ENCODE measurements around the gene ANKRD52.

The ANKRD52 gene

DNA sequence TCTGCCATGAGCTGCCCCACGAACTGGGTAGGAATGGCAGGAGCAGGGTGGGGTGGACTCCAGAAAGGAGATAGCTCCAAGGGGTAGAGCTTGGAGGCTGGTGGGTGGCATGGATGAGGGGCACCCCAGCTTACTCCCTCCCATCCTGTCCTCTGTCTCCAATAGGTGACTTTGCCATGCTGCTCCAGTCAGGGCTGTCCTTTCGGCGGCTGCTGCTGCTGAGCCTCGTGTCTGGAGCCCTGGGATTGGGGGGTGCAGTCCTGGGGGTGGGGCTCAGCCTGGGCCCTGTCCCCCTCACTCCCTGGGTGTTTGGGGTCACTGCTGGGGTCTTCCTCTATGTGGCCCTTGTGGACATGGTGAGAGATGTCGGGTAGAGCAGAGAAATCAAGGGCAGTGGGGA, 21.2 kb downstream of the ANKRD52 start:
- DNase-seq: no peak

DNA sequence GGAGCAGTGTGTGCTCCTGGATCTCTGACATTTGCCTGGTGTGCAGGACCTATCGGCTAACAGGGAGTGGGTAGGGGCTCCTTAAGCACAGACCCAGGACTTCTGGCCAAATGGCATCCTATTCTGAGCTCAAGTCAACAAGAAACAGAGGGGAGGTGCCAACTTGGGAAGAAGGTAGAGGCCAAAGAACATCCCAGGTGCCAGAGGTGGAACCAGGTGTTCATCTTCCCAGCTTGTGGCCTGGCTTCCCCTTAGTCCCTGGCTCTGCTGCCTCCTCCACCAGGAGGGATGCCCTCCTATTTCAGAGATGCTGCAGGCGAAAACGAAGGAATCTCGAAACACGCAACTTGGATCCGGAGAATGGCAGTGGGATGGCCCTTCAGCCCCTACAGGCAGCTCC, 22.1 kb downstream of the ANKRD52 start:
- DNase-seq: no peak

DNA sequence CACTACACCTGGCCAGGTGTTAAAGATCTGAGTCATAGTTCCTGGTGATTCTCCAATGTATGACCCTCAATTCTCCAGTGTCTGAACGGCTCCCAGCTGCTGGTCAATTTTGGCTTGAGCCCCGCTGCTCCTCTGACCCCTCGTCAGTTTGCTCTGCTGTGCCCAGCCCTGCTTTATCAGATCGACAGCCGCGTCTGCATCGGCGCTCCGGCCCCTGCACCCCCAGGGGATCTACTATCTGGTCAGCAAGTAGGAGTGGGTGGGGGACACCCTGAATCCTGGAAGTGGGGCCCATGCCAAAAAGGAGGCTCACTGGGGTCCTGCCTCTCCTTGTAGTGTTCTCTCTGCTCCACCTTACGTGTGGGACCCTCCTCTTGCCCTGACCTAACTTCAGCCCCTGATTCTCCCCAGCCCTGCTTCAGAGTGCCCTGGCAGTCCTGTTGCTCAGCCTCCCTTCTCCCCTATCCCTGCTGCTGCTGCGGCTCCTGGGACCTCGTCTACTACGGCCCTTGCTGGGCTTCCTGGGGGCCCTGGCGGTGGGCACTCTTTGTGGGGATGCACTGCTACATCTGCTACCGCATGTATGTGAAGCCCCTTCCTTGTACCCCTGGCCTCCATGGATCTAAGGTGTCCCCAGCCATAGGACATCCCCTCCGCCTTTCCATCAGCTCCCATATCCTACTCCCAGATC, 23.3 kb downstream of the ANKRD52 start:
- DNase-seq: no peak

DNA sequence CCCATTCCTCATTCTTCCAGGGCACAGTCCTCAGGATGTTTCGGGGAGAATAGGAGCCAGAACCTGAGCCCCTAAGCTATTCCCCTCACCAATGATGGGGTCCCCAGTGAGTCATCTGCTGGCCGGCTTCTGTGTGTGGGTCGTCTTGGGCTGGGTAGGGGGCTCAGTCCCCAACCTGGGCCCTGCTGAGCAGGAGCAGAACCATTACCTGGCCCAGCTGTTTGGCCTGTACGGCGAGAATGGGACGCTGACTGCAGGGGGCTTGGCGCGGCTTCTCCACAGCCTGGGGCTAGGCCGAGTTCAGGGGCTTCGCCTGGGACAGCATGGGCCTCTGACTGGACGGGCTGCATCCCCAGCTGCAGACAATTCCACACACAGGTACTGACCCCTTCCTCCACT, 27.0 kb downstream of the ANKRD52 start:
- no peak for DNase-seq

DNA sequence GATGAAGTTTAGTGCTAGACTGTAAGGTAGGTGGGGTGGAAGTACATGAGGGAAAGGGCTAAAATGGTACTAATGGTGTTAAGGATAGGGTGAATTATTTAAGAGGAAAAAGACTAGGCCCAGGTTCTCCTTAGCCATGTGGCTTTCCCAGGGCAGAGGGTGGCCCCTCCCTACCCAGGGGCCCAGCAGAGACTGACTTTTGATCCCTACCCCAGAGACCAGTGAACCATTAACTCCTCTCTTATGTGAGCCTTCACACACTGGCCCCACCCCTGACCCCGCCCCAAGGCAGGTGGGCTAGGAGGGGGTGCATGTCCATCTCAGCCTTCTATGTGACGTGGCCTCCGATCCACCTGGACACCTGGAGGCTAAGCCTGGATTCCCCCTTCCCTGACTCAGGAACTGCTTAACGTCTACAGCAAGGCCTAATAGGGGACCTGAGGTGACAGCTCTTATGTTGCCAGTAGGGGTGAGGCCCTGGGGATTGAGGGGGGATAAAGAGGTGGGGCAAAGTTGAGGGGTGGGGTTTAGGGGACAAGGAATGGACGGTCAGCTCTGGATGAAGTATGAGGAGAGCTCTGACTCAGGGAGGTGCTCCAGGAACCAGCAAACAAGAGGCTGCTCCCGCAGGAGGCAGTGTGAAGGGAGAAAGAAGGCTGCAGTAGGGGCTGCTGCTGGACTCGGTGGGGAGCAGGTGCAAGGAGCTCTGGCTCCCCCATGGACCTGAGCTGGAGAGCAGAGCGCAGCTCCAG, 27.6 kb downstream of the ANKRD52 start:
- DNase-seq: no peak

DNA sequence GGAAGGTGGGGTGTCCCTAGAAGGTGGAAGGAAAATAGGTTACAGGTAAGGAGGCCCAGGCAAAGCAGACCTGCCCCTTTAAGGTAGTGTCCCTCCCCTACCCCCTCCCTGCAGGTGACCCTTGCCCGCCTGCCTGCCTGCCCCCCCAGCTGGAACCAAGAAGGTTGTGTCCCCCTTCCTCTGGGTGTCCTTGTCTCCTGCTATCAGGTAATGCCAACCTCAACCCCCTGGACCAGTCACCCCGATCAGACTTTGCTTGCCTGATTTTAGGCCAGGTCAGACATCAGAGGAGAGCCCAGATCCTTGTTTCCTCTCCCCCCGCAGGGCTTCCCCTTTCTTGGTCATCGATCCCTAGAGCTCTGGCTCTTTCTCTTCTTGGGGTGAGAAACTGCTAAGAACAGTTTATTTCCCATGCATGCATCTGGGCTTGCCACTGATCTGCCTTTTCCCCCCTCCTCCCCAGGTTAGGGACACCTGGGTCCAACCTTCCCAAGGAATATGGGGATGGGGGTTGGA, 28.2 kb downstream of the ANKRD52 start, which contains the start of gene SLC39A5:
Gene SLC39A5 (plus strand): TSS at position 136 of the 516 bp plus-strand sequence. CDS start 1,224 bp downstream, outside the sequence.
- DNase-seq: no peak

DNA sequence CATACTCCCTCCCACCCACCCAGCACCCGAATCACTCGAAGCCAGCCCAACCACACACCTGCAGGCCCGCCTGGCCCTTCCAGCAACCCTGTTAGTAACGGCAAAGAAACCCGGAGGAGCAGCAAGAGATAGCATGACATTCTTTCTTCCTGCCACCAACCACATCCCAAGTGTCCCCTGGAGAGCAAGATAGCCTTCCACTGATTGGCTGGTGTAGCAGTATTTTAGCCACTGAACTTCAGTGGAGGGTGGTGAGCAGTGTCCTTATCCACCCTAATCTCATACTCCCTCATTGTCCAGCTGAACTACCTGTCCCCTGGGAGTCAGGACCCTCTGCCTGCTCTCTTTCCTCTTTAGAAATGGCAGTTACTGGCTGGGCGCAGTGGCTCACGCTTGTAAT, 29.1 kb downstream of the ANKRD52 start:
- DNase-seq: no peak

DNA sequence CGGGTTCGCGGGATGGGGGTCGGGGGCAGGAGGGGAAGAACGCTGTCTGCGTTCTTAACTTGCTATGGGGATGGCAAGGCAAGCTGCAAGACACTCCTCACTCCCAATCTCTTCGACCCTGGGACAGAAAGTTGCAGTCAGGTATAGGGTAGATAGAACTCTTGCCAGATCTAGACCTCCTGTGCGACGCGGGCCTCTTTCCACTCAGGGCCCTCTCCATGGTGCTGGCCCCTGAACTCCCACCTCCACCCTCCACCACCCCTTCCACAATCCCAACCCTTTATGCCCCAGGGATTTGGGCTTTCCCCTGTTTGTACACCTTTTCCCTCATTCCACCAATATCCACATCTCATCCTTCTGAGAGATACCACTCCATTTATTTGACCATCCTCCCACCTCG, 33.2 kb downstream of the ANKRD52 start:
- no peak for DNase-seq

DNA sequence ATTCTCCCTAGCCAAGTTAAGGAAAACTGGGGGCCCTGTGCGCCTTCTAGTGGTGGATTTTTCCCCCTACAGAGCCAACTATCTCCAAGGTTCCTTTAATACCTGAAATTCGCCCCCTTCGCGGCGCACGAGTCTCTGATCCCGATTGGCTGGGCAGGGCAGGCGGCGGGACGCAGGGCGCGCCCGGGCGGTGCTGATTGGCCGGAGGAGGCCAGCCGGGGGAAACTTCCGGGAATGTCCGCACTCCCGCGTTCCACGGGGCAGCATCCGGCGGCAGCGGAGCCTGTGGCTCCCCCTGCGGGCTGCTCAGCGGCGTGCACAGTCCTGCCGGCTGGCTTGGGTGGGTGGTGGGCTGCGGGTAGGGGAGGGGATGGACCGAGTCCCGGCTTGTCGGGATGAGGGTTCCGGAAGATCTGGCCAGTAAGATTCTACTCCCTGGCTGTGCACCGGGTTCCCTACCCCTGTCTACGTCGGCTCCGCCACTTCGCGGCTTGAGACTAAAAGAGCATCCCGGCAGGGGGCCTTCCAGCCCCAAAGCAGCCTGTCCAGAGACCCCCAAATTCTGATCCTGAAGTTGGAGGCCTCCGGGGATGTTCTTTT, 34.0 kb downstream of the ANKRD52 start, which contains the start of gene NABP2:
Gene NABP2 (plus strand): TSS at position 241 of the 600 bp plus-strand sequence. CDS start 515 bp downstream, outside the sequence.
- peak; percentile 99 for DNase-seq

DNA sequence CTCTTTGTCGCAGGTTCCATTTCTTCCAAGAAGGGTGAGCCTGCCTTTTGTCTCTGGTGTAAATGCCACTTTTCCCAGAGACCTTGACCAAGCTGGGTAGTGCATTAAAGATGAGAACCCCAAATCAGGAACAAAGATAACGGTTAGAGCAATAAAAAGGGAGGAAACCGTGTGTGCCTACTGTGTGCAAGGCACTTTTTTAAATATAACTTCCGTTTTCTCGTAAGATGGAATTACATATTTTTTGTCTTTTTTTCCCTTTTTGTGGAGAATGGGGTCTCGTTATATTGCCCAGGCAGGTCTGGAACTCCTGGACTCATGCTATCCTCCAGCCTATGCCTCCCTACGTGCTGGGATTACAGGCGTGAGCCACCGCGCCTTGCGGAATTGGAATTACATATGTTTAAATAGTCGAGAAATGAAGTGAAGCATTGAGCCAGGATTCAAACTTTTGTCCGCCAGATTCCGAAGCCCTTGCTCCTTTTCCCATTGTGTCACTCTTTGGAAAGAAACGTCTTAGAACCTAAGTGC, 34.5 kb downstream of the ANKRD52 start:
- DNase-seq: no peak

DNA sequence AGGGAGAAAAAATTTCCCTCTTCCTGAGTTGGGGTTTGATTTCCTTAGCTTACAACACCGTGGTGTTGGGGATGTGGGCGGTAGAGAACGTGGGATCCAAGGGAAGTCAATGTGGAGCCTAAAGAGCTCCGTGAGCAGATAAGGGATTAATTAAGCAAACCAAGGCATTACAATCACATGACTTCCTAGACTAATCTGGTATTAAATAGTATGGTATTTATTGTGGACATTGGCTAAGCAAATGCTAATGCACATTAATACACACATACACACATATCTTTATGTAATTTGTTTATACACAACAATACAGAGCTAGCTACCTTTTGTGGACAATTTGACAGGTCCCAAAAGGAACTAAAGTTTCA, 35.7 kb downstream of the ANKRD52 start:
- no peak for DNase-seq

DNA sequence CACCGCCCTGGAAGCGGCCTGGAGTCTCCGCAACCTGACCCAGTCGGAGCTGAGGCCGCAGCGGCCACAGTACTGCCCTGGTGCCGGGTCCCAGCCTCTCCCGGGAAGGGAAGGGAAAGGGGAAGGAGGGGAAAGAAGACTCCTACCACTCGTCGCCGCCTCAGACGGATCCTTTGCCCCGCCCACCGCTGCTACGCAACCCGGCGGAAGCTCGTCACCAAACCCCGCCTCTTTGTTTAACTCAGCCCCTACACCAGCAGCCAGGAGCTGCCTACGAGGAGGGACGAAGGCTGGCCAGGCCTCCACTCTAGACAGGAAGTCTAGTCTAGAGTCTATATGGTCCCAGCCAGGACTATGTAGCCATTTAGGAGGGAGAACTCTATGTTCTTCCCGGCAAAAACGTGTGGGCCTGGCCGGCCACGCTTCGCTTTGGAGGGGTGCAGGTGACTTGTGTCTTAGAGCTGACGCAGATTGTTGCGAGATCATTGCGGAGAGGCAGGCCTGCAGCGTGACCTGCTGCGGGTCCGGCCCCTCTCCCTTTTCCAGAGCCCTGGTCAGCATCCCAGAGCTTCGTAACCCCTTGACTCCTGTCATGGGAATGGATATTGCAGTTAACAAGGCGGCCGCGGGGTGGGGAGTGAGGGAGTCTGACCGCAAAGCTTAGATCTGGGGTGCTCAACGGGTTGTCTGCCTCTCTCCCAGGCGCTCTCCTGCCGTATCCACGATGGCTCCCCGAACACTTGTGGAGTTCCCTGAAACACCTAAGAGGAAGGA, 36.2 kb downstream of the ANKRD52 start, which contains the start of gene RNF41:
Gene RNF41 (minus strand): TSS at position 166 of the 774 bp plus-strand sequence. CDS start 7,875 bp downstream, outside the sequence.
- peak; percentile 98 for DNase-seq

DNA sequence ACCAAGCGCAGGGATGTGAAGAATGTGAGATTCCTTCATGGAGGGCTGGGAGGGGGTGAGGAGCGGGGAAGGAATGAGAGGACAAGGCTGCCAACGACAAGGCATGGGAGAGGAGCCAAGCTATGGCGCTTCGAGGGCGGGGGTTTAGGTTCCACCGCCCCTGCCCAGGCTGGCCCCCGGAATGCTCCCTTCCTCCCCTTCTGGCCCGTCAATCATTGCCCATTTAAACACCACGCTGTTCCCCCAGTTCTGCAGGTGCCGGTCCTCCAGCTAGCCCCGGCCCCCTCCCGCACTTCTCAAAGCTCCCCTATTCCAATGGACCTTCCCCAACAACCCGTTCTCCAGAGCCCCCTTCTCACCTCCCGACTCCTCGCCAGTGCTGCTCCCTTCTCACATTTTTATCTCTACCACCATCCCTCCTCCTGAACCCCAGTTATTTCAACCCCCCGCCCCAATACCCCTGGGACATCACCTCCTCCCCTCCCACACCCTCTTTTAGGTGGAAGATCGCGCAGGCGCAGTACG, 36.9 kb downstream of the ANKRD52 start:
- DNase-seq: peak; percentile 58

DNA sequence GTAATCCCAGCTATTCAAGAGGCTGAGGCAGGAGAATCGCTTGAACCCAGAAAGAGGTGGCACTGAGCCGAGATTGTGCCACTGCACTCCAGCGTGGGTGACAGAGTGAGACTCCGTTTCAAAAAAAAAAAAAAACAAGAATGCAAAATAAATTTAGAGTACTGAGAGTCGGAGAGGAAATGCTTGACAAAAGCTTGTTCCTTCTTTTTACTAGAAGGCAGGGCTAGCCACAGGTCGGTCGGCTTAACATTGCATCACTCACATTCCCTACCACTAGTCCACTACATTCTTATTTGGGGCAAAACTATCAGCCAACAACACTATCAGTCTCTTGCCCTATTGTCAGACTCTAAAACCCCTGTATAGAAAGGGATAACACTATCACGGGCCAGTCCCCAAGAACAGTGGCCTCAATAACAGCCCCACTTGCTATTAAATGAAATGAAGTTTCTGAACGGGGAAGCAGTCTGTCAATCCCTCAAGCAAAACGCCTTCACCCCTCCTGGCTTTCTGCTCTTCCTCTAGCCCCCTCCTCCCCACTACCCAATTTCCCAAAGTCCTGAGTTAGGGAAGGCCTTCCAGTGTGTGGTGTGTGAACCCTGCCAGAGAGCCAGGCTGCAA, 37.5 kb downstream of the ANKRD52 start:
- DNase-seq: peak; percentile 81

DNA sequence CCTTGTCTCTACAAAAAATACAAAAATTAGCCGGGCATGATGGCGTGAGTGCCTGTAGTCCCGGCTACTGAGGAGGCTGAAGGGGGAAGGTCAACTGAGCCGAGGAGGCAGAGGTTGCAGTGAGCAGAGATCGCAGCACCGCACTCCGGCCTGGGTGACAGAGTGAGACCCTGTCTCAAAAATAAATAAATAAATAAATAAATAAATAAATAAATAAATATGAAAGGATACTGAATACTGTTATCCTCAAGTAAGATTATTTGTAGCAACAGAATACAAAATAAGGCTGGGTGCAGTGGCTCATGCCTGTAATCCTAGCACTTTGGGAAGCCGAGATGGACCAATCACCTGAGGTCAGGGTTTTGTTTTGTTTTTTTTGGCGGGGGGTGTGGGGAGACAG, 38.3 kb downstream of the ANKRD52 start:
- no peak for DNase-seq

DNA sequence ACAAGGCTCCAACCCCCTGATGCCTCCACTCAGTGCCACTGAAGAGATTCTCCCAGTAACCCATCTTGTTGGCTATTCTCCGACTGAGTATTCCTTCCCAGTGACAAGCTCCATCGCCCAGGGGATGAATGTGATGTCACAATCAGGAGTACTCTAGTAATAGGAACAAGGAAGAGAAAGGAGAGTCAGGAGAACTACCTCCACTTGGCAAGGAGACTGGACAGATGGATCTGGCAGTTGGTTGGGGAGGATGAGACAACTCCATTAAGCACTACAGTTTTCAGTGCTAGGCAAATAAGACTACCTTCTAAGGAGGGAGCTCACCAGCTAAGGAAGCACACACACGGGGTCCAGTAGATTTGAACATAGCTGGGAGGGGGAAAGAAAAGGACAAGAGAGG, 41.7 kb downstream of the ANKRD52 start:
- DNase-seq: no peak

DNA sequence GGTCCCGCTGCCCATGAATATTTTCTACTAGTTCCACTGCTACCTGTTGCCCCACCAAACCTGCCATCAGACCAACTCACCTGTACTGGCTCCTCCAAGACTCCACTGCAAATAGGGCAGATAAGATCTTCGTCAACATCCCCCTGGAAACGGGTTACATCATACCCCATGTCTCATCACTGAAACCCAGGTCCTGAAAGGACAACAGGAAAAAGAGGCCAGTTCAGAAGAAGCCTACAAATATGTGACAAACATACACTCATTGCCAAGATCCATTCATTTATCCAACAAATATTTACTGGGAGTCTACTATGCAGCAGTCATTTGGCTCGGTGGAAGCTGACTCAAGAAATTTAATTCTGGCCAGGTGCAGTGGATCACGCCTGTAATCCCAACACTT, 44.3 kb downstream of the ANKRD52 start:
- DNase-seq: no peak

DNA sequence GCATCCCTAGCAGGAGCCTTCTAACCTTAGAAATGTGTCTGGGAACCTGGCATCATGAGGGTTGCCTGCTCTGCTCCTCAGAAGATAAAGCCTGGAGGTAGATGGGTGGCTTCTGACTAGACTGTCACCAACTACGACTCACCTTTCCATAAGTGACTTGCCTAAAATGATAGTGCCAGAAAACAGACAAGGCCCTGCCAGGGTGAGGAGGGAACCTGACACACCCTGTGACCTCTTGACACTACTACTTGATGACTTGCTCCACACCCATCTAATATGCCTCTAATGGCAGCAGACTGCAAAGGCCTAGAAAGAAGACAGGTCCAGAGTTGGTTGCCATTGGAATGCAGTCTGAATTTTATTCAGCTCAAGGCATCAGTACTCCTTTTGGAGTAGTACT, 45.8 kb downstream of the ANKRD52 start:
- DNase-seq: no peak

DNA sequence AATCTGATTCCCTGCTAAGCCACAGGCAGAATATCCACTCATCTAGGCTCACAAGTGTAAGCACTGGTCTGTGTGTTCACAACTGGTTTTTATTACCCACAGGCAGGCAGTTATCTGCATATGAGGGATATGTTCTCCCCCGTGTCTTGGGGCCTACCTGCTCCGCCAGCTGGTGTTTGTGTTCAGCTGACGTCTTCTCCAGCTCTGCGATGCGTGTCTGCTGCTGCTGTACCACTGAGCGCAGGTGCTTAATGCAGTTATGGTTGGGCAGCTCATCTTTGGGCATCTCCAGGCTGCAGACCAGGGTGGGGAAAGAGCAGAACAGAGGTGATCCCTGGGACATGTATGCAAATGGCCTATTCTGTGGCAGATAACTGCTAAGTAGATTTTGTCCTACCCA, 50.2 kb downstream of the ANKRD52 start:
- DNase-seq: no peak

DNA sequence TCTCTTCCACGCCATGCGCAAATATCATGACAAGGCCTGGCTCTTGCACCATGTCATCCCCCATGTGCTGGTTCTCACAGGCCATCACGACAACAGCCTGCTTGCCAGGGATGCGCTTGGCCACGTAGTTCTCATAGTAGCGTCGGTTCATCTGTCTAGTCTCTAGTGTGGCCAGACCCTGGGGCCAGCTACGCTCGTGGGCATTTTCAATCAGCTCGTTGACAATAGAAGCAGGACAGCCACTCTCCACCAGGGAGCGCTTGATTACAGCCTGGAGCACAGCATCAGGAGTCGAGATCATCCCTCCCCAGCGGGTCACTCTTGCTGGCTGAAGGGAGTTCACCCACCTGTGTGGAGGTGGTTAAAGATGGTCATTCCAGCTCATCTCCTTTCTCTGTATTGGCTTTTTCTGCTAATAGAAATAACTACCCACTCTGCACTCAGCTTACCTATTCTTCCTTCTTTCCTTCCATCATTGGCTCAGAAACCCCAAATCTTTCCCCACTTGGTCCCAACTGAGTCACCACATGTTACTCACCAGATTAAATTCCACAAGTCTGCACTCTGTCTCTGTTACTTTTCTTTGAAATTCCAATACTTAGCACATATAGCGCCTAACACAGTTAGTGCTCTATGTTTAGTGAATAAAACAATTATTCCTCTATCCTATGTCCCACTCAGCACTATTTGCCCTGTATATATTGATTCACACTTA, 51.6 kb downstream of the ANKRD52 start:
- peak; percentile 48 for DNase-seq

DNA sequence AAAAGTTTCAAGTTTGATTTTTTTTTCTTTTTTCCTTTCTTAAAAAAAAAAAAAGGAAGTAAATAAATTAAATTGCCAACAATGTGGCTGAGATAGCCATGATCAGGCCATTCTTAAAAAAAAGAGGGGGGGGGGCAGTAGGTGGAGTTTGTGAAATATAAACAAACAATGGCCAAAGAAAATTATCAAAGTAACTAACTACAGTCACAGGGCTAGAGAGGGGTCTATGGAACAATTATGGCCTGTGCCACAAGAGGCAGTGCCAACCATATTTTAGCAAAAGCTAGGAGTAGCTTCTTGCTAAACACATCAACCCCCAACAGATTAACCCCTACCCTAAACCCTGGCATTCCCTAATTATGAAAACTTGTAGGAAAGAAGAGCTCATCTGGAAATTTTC, 52.7 kb downstream of the ANKRD52 start:
- peak; percentile 70 for DNase-seq

Data from OCI-M1 (cell line).